GM19043 (cell line): ENCODE data around the gene WDR5B.

Experiments used
- ATAC-seq: cut with Tn5 transposase; IDR thresholded peaks from one replicate; pipeline ENCODE4 v1.9.1; 2021; ENCODE audit warnings: low read depth; ENCODE audit not compliant: unreplicated experiment

WDR5B gene

GRCh38 chr3:122377975-122378374 is 37.9 kb downstream of the WDR5B start:
- no peak for ATAC-seq

GRCh38 chr3:122374034-122374433 is 41.8 kb downstream of the WDR5B start:
- ATAC-seq: no peak

DNA sequence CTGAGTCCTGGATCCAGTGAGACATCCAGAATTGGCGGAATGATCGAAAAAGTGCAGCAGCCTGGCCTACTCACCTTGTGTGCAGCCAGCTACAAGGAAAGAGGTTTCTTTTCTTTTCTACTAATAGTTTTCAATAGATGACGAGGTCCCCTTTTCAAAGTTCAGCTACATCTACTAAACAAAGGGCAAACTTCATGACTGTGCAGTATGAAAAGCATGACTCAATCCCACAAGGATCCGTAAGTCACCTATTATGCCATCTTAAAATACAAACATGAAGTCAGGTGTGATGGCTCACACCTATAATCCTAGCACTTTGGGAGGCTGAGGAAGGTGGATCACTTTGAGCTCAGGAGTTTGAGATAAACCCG is 49.5 kb downstream of the WDR5B start:
- ATAC-seq: no peak

- ATAC-seq: peak; percentile 90
These were observed 50.1 kb downstream of the WDR5B start for GRCh38 chr3:122365582-122366378.

DNA sequence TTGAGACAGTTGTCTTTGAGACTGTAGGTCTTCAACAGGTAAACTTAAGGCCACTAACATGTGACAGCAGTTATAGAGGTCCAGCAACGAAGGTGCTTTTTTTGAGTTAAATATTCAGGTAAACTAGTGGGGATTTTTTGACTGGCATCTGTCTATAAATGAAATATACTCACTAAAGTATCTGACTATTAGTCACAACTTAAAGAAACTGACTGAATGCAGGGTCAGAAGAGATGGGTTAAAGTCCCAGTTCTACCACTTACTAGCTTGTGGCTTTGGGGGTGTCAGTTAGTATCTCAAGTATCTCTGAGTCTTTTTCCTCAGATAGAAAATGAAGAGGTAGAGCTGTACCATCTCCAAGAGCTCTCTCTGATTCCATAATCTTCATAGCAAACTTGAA is 50.8 kb downstream of the WDR5B start:
- peak; percentile 17 for ATAC-seq

GRCh38 chr3:122364490-122364889 is 51.4 kb downstream of the WDR5B start:
- no peak for ATAC-seq
